B cell (primary cell): ENCODE data around the gene TBC1D9B. TPM values are rescaled to one million over a fixed set of nuclear protein-coding genes. Genes with fewer than 3 reads are reported as not detected.

Experiments
- ATAC-seq: fragments of 200-7000 bp; cut with Tn5 transposase; one replicate; pipeline ENCODE4 v1.10.0; 2021; ENCODE audit warnings: low read depth, mild to moderate bottlenecking, moderate number of reproducible peaks, moderate library complexity
- CTCF ChIA-PET: fragments of 350-600 bp; sonication (Branson Sonifier 250); formaldehyde crosslinking; loops from one replicate; lab custom pipeline; 2021; ENCODE audit warnings: antibody characterized with exemption, inconsistent platforms; lab: Charles Lee
- POLR2A ChIA-PET: fragments of 350-600 bp; sonication (Branson Sonifier 250); formaldehyde crosslinking; loops from one replicate; lab custom pipeline; 2021; ENCODE audit warnings: antibody characterized with exemption; lab: Charles Lee
- DNase-seq: peaks from one replicate; pipeline ENCODE4 v3.0.0; 2013
- H2AFZ ChIP-seq: 2 replicates; pipeline ENCODE4 v1.6.1; 2012; ENCODE audit warnings: mild to moderate bottlenecking, low read depth, low read length; ENCODE audit not compliant: insufficient read depth, poor library complexity, severe bottlenecking
- H3K27ac ChIP-seq, 2 donors: 1 replicate in 1 of 2; 2 replicates in 1 of 2; pipeline ENCODE4 v1.5.1; 2012 to 2013; ENCODE audit warnings: low read length in 2 of 2, mild to moderate bottlenecking in 2 of 2, moderate library complexity in 1 of 2
- H3K27me3 ChIP-seq, 4 experiments: fragments of 200-600 bp in 1 of 4; sonication (generic) in 1 of 4; replicated peaks in 1 of 4; 1 replicate in 2 of 4; 2 replicates in 2 of 4; pipeline versions ENCODE4 v1.6.1 to v1.7.0; 2013 to 2016; ENCODE audit warnings: low read length in 3 of 4, mild to moderate bottlenecking in 2 of 4, mixed read lengths in 1 of 4, moderate library complexity in 1 of 4; ENCODE audit not compliant: insufficient read depth in 4 of 4, control insufficient read depth in 3 of 4; ENCODE audit errors: control extremely low read depth in 1 of 4
- H3K36me3 ChIP-seq, 2 experiments: replicated peaks in 1 of 2; 1 replicate in 1 of 2; 2 replicates in 1 of 2; pipeline versions ENCODE4 v1.6.1 to v1.7.1; 2013; ENCODE audit warnings: low read length in 1 of 2; ENCODE audit not compliant: insufficient read depth in 2 of 2, control insufficient read depth in 1 of 2; ENCODE audit errors: control extremely low read depth in 1 of 2, extremely low read depth in 1 of 2
- H3K4me1 ChIP-seq, 2 donors: fragments of 200-600 bp in 1 of 2; sonication (generic) in 1 of 2; 1 replicate in 1 of 2; 2 replicates in 1 of 2; pipeline versions ENCODE4 v1.5.1 to v1.6.1; 2013 to 2017; ENCODE audit warnings: low read length in 2 of 2; ENCODE audit not compliant: control insufficient read depth in 2 of 2, insufficient read depth in 2 of 2
- H3K4me2 ChIP-seq: replicated peaks from 2 replicates; pipeline ENCODE3; 2012; ENCODE audit warnings: mild to moderate bottlenecking, low read depth, low read length; ENCODE audit not compliant: poor library complexity, severe bottlenecking
- H3K4me3 ChIP-seq, 5 experiments: fragments of 200-600 bp in 1 of 5; sonication (generic) in 1 of 5; 1 replicate in 3 of 5; 2 replicates in 2 of 5; pipeline versions ENCODE4 v1.5.1 to v1.7.0; 2011 to 2016; ENCODE audit warnings: low read length in 4 of 5, mild to moderate bottlenecking in 4 of 5, low read depth in 2 of 5, control low read depth in 1 of 5, moderate library complexity in 1 of 5; ENCODE audit not compliant: insufficient read depth in 1 of 5; ENCODE audit errors: control extremely low read depth in 1 of 5, extremely low read depth in 1 of 5
- H3K79me2 ChIP-seq: fragments of 200-600 bp; sonication (generic); one replicate; pipeline ENCODE4 v1.6.0; 2016; ENCODE audit warnings: low read length; ENCODE audit not compliant: control insufficient read depth, insufficient read depth
- H3K9ac ChIP-seq: fragments of 200-600 bp; sonication (generic); 2 replicates; pipeline ENCODE4 v1.6.1; 2017; ENCODE audit warnings: mild to moderate bottlenecking, low read length, moderate library complexity
- H3K9me3 ChIP-seq, 3 donors: one replicate each; pipeline versions ENCODE4 v1.6.1 to v1.7.1; 2013; ENCODE audit warnings: low read length in 2 of 3; ENCODE audit not compliant: control insufficient read depth in 2 of 3, insufficient read depth in 1 of 3; ENCODE audit errors: control extremely low read depth in 1 of 3
- H4K20me1 ChIP-seq: 2 replicates; pipeline ENCODE4 v1.6.0; 2012; ENCODE audit warnings: mild to moderate bottlenecking, low read length; ENCODE audit not compliant: insufficient read depth, control insufficient read depth, poor library complexity, severe bottlenecking
- H3K27ac Mint-ChIP-seq: one replicate; pipeline ENCODE4 v1.8.0; 2021; ENCODE audit warnings: mixed read lengths
- H3K27me3 Mint-ChIP-seq: one replicate; pipeline ENCODE4 v1.8.0; 2021; ENCODE audit warnings: mixed read lengths
- H3K4me1 Mint-ChIP-seq: one replicate; pipeline ENCODE4 v1.8.0; 2021; ENCODE audit warnings: mixed read lengths
- H3K4me3 Mint-ChIP-seq: one replicate; pipeline ENCODE4 v1.8.0; 2021; ENCODE audit warnings: mixed read lengths
- H3K9me3 Mint-ChIP-seq: one replicate; pipeline ENCODE4 v1.8.0; 2022; ENCODE audit warnings: mixed read lengths; ENCODE audit not compliant: insufficient read depth
- EZH2 ChIP-seq: IDR thresholded peaks from 2 replicates; pipeline ENCODE4 v1.6.1; 2012; ENCODE audit warnings: borderline replicate concordance, low read depth, mild to moderate bottlenecking, moderate library complexity, low read length; ENCODE audit not compliant: insufficient read depth, poor library complexity, severe bottlenecking
- WGBS: methylation state at CpG from one replicate; pipeline ENCODE4 v1.1.5; 2013; ENCODE audit warnings: missing lambda C conversion rate; ENCODE audit not compliant: insufficient coverage; 5-methylcytosine and 5-hydroxymethylcytosine counted together
- intact Hi-C: fragments of 100-400 bp; cut with micrococcal nuclease; formaldehyde crosslinking; loops from one replicate; pipeline ENCODE4 v1.10.0; 2022
- polyA plus RNA-seq: library from polyadenylated mRNA; depleted of rRNA; stranded (reverse); fragments of >200 nt; gene quantifications from 2 replicates; pipeline ENCODE4 v1.2.3, GENCODE V29; 2012
- total RNA-seq, 2 donors: library from RNA; stranded (reverse); fragments of 120-200 nt in 1 of 2; gene quantifications; 1 replicate in 1 of 2; 2 replicates in 1 of 2; pipeline versions ENCODE4 v1.2.3 to v1.2.4, GENCODE V29; 2013 to 2022
- TF ChIP-seq, protein P1 (sequence below): fragments of 200-600 bp; IDR thresholded peaks from one replicate; pipeline ENCODE4 v1.8.0; 2022; ENCODE audit warnings: antibody characterized with exemption, mild to moderate bottlenecking

TBC1D9B gene
- total and polyA plus RNA-seq, 2 donors (not counting 1 experiment from before 2014, with no cell fraction given), result 143 to 144 TPM

GRCh38 chr5:179865491-179866240 is 42.0 kb downstream of the TBC1D9B start:
- H3K36me3 ChIP-seq, result peaks cover 0 to 39% of the 10 kb centered on the region in 2 experiments
- H3K27me3 ChIP-seq, result no peaks in the 10 kb centered on the region
- H3K27ac ChIP-seq, result no peak overlapping the region
- peaks cover 3% of the 10 kb centered on the region for H3K4me1 Mint-ChIP-seq
- CTCF ChIA-PET, result interaction anchor here (0.9 to 3.4 kb wide), 3 partner anchors 13 to 109 kb away, joined by 3 to 13 read pairs (median 3); no protein-coding TSS in a partner anchor
- peaks cover 0 to 5% (median 0%) of the 10 kb centered on the region in 3 donors for H3K9me3 ChIP-seq
- no peaks in the 10 kb centered on the region for H3K27me3 Mint-ChIP-seq
- no peak overlapping the region for H3K27ac Mint-ChIP-seq
- H3K79me2 ChIP-seq, result no peaks in the 10 kb centered on the region
- 98% methylated on average over 13 of the region's 15 CpGs for WGBS
- no peaks in the 10 kb centered on the region for H3K4me1 ChIP-seq
- DNase-seq (no peak), ATAC-seq (no peak)
- TF ChIP-seq, protein P1, sequence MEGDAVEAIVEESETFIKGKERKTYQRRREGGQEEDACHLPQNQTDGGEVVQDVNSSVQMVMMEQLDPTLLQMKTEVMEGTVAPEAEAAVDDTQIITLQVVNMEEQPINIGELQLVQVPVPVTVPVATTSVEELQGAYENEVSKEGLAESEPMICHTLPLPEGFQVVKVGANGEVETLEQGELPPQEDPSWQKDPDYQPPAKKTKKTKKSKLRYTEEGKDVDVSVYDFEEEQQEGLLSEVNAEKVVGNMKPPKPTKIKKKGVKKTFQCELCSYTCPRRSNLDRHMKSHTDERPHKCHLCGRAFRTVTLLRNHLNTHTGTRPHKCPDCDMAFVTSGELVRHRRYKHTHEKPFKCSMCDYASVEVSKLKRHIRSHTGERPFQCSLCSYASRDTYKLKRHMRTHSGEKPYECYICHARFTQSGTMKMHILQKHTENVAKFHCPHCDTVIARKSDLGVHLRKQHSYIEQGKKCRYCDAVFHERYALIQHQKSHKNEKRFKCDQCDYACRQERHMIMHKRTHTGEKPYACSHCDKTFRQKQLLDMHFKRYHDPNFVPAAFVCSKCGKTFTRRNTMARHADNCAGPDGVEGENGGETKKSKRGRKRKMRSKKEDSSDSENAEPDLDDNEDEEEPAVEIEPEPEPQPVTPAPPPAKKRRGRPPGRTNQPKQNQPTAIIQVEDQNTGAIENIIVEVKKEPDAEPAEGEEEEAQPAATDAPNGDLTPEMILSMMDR, result no peak
- TF ChIP-seq EZH2, result no peak
- H2AFZ ChIP-seq, result no peak overlapping the region
- no peaks in the 10 kb centered on the region for H3K9me3 Mint-ChIP-seq
- POLR2A ChIA-PET, result no interaction called here
- H3K4me3 Mint-ChIP-seq, result no peak overlapping the region
- H3K4me2 ChIP-seq, result no peak overlapping the region
- H4K20me1 ChIP-seq, result no peaks in the 10 kb centered on the region
- no peak overlapping the region for H3K4me3 ChIP-seq
- no peak overlapping the region for H3K9ac ChIP-seq
- intact Hi-C loops, result loop anchor here (1.0 kb wide), 1 partner anchor 110 kb away; no protein-coding TSS in a partner anchor

- no peaks in the 10 kb centered on the region for H4K20me1 ChIP-seq
- H3K4me1 ChIP-seq, result no peaks in the 10 kb centered on the region
- no peaks in the 10 kb centered on the region for H3K27me3 ChIP-seq
- H3K27ac ChIP-seq, result no peak overlapping the region
- CTCF ChIA-PET, result interaction anchor here (0.9 to 1.6 kb wide), 4 partner anchors 12 to 110 kb away, joined by 3 to 4 read pairs (median 4); no protein-coding TSS in a partner anchor
- POLR2A ChIA-PET, result interaction anchor here (0.6 kb wide), 1 partner anchor 241 kb away, joined by 4 read pairs; no protein-coding TSS in a partner anchor
- no peak overlapping the region for H2AFZ ChIP-seq
- H3K4me3 Mint-ChIP-seq, result no peak overlapping the region
- TF ChIP-seq, protein P1, result no peak
- TF ChIP-seq EZH2, result no peak
- WGBS, result 93% methylated on average over 7 of the region's 7 CpGs
- no peak overlapping the region for H3K4me2 ChIP-seq
- no peak overlapping the region for H3K9ac ChIP-seq
- no peak for DNase-seq
- H3K79me2 ChIP-seq, result no peaks in the 10 kb centered on the region
- ATAC-seq, result no peak
- H3K9me3 ChIP-seq, result peaks cover 0 to 5% (median 0%) of the 10 kb centered on the region in 3 donors
- H3K36me3 ChIP-seq, result peaks cover 0 to 38% of the 10 kb centered on the region in 2 experiments
- no peak overlapping the region for H3K4me3 ChIP-seq
- H3K27me3 Mint-ChIP-seq, result no peaks in the 10 kb centered on the region
- intact Hi-C loops, result no loop called here
- no peak overlapping the region for H3K27ac Mint-ChIP-seq
- peaks cover 11% of the 10 kb centered on the region for H3K4me1 Mint-ChIP-seq
- no peaks in the 10 kb centered on the region for H3K9me3 Mint-ChIP-seq
Measured at GRCh38 chr5:179864686-179865085, 43.0 kb downstream of the TBC1D9B start.
